Amniotic stem cell (primary cell): ENCODE data around the gene SNRPD1.
"Not testable (repeated sequence)": the region's sequence is repeated elsewhere in the genome, so short reads cannot be mapped to it uniquely, and the experiment has no call there.

ENCODE experiments used
- DNase-seq: peaks from one replicate; lab custom pipeline; 2025; lab: John Stamatoyannopoulos, UW

The SNRPD1 gene

DNA sequence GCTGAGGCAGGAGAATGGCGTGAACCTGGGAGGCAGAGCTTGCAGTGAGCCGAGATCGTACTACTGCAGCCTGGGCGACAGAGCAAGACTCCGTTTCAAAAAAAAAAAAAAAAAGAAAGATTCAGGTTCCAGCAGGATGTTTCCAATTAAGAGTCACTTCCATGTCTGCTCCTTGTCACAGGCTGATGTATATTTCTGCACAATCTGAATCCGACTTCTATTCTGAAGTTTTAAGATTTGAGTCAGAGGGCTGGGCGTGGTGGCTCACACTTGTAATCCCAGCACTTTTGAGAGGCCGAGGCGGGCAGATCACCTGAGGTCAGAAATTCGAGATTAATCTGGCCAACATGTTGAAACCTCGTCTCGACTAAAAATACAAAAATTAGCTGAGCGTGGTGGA, 24.7 kb downstream of the SNRPD1 start:
- DNase-seq: no peak

DNA sequence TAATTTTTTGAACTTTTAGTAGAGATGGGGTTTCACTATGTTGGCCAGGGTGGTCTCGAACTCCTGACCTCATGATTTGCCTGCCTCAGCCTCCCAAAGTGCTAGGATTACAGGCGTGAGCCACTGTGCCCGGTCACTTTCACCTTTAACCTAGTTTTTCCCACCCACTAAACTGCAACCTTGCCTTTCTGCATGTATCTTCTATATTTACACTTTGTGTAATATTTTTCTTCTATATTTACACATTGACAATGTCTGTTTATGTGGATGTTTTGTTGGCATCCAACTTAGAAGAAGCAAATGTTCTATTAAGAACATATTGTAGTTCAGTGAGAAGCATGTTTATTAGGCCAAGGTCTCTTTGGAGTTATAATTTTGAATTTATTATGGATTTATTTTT, 26.7 kb downstream of the SNRPD1 start:
- DNase-seq: no peak

DNA sequence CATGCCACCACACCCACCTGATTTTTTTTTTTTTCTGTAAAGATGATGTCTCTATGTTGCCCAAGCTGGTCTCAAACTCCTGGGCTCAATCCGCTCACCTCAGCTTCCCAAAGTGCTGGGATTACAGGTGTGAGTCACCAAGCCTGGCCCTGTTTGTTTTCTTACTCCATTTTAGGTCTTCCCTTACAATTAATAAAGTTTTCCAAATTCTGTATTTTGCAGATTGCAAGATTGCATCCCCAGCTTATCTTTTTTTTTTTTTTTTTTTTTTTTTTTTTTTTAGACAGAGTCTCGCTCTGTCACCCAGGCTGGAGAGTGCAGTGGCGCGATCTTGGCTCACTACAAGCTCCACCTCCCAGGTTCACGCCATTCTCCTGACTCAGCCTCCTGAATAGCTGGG, 28.3 kb downstream of the SNRPD1 start:
- DNase-seq: not testable (repeated sequence)

DNA sequence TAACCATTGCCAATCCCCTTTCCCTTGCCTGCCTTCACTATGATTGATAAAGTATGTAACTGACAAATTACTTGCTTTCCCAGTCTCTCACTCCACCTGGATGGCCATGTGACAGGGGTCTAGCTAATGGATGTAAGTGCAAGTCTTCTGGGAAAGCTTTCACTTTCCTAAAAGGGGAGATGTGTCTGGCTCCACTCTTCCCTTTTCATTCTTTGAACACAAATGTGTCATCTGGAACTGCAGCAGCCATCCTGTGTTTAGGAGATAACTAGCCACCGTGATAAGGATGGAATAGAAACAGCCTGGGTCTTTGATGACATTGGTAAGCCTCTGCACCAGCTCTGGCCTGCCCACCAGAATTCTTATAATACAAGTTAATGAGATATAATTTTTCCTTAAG, 38.2 kb downstream of the SNRPD1 start:
- DNase-seq: no peak

DNA sequence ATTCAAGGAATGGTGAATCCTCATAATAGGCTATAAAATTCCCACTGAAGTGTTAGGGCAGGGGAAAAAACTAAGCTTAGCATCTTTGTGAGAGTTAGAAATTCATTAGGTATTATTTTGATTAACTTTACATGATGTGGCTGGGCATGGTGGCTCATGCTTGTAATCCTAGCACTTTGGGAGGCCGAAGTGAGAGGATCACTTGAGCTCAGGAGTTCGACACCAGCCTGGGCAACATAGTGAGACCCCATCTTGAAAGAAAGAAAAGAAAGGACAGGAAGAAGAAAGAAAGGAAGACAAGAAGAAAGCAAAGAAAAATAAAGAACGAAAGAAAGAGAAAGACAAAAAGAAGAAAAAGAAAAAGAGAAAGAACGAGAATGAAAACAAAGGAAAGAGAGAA, 40.0 kb downstream of the SNRPD1 start:
- DNase-seq: no peak

DNA sequence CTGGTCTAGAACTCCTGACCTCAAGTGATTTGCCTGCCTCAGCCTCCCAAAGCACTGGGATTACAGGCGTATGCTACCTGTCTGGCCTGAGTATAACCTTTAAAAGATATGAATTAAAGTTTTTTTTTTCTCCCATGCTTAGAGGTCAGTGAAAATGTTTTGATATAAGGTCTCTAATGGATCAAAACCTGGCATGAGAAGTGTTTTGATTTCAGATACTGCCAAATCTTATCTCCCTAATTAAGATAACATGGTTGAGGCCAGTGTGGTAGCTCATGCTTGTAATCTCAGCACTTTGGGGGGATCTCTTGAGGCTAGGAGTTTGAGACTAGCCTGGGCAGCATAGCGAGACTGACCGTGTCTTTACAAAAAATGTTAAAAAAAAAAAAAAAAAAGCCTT, 41.2 kb downstream of the SNRPD1 start:
- DNase-seq: no peak

DNA sequence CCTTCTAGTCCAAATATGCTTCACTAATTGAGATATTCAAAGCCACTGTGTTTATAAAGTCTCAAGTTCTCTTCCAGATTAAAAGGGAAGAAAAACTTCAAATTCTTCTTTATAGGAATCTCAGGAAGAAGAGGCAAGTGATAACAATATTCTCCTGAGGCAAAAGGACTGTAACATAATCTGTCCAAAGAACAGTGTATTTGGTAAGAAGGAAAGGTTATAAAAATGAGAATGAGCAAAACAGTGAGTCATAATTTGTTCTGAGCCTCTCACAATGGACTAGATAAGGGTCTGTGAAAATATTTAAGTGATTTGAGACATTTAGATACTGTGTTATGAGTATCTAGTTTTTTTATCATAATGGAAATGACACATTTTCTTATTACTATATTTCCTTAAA, 44.3 kb downstream of the SNRPD1 start:
- DNase-seq: peak; percentile 13

DNA sequence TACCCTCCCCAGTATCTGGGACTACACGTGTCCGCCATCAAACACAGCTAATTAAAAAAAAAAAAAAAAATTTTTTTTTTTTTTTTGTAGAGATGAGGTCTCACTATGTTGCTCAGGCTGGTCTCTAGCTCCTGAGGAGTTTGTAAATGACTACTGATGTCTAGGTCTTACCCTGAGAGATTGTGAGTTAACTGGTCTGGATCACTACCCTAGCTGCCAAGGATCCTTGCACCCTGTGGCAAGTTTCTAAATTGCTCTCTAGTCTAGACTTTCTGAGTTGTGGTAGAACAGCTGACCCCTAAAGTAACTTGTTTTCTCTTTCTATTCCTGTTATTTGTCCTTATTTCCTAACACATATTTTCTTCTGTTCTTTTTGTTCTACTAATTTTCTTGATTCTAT, 48.0 kb downstream of the SNRPD1 start:
- no peak for DNase-seq

DNA sequence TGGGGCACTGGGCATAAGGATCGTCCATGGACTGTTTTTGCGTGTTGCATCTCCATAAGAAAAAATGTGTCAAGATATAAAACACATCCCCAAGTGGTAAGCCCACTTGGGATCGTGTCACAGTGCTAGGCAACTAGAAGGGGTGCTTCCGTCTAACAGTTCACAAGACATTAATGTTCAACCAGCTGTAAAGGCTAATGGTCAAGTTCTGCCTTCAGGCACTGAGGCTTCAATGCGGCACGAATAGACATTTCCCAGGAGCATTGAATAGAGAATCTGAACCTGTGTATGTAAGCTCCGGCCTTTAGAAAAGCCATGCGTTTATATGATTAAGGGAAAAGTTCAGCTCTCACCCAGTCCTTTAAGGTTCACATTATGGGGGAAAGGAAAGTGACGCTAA, 50.5 kb downstream of the SNRPD1 start:
- no peak for DNase-seq

DNA sequence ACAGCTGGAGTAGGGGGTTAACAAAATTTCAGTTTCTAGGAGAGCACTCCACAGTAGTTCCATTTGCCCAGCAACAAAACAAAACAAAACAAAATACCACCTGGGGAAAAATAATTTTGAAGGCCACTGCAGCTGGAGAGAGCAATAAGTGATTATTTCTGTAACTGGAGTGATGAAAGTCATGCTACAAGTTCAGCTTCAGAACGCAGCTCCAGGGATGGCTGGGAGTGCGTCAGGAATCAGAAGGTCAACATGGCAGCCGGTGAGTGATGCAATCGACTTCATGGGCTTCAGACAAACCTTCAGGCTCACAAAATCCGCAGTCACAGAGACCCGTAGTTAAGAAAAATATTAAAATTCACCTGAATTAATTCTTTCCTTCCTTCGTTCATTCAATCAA, 51.5 kb downstream of the SNRPD1 start:
- no peak for DNase-seq

DNA sequence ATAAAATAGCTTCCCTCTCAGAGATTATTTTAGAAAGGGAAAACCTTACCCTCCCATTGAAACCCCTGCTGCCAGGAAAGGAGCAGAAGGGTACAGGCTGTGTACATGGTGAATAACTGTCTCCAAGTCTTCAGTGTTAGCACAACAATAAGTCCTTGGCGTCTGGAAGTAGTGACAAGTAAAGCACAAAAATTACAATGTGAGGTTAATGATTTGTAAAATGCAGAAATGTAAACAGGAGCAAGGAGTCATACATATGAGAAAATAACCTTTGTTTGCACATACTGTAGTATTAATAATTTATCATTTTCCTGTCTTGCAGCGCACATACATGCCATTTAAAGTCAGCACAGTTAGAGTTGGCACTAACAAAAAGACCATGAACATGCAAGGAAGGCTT, 52.0 kb downstream of the SNRPD1 start:
- DNase-seq: no peak

DNA sequence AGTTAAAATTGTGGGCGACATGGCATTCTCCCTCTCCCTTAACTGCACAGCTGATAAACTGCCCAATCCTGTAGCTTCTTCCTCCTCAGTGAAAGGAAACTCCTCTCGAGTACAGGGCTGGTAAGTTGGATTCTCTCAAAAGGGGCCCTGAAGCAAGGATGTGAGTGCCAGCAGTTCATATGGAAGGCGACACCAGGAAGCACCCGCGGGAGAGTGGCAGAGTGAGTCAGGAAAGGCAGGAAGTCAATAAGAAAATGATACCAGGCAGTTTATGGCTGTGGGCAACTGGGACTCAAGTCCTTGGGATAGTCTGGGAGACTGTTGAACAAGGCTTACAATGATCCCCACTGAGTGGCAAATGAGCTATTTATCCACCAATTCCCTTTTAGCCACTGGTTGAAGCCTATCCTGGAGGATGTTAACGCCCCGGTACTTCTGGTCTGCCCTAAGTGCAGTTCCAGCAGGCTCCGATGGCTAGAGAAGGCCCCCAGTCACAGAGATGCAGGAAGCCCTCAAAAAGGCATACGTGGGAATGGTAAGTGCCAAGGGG, 57.7 kb downstream of the SNRPD1 start:
- no peak for DNase-seq

DNA sequence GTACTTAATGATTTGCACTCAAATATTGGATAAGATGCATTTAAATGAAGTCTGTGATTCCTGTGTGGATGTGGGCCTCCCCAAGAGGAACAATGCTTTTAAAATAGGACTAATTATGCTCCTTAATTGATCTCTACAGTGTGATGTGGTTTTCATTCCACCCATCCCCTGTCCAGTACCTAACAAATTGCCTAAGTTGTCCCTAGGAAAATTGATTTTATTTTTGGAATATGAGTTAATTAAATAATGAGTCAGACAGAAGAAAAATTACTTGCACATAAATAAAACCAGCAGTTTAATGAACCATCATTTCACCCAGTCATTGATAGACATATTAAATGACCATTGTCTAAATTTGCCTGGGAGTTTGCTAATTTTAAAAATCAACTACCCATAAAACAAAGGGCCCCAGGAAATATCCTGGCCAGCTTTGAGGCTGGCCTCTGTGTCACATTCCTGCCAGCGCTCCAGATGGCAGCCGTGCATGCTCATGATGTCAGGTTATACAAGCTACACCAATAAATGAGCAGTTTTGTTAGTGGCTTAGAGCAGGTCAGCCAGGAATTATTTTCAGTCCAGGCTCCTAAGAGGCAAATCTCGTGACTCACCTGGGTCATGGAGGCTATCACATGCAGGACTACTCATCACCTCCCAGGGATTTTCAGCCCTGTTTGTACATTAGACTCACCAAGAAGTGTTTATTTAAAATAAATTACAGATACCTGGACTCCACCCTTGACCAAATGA, 60.6 kb downstream of the SNRPD1 start:
- DNase-seq: no peak

DNA sequence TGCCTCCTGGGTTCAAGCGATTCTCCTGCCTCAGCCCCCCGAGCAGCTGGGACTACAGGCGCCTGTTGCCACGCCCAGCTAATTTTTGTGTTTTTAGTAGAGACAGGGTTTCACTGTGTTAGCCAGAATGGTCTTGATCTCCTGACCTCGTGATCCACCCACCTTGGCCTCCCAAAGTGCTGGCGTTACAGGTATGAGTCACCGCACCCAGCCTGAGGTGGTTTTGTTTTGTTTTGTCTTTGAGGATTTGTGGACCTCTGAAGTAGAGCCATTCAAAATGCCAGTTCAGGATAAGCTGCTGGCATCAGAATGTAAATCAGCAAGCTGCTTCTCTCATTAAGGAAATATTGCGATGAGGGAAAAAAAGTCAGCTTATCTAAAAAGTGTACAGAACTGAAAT, 63.2 kb downstream of the SNRPD1 start:
- not testable (repeated sequence) for DNase-seq

DNA sequence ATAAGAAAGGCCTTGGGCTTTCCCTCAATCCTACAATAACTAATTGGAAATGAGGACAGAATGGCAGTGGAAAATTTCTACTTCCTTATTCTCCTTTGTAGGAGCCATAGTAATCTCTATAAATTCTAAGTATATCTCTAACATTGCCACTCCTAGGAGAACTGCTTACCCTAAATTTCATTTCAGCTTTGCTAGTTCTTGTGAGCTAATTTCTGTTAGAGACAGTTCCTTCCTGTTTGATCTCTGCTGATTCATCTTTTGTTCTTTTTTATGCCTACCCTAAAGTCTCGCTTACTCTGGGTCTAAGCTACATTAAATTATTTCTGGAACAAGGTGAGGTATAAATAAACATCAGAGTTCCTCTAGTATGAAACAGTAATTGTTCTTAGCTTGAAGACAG, 66.7 kb downstream of the SNRPD1 start:
- no peak for DNase-seq

DNA sequence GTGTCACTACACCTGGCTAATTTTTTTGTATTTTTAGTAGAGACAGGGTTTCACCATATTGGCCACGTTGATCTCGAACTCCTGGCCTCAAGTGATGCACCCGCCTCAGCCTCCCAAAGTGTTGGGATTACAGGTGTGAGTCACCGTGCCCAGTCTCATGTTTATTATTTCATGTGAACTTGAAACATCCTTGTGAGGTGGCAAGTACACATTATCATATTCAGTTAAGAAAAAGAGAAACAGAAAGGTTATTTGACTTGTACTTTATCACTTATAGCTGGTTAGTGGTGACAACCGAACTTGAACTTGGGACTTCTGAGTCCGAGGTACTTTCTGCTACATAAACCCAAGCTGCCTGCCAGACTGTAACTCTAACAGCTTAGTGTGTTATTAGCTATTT, 68.0 kb downstream of the SNRPD1 start:
- DNase-seq: no peak

DNA sequence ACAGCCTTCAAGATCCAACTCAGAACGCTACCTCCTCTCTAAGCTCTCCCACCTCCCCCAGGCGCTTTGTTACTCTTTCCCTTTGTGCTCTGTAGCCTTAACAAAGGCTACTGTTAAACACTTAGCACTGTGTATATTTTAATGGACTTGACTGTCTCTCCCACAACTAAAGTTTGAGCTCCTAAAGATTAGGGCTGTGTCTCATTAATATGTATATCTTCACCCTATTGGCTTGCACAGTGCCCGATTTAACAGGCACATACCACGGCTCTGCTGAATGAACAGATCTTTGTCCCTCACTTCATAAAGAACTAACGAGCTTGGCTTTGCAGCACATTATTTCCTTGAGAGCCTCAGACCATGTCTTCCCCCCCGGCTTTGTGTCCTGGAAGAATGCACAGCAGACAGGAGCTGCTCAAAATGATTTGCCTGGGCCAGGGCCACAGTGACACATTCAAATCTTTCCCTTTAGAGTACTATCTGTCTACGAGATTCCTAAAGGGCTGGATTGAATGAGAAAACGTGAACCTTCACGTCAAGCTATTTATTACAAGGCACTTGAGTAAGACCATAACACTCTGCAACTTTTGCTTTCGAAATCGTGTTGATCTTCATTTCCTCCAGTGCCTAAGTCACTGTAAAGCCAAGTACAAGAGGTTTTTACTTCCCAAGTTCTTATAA, 70.4 kb downstream of the SNRPD1 start:
- no peak for DNase-seq
